GM18505 (cell line): ENCODE measurements around the gene LMO1.

Experiments
- ATAC-seq: cut with Tn5 transposase; IDR thresholded peaks from one replicate; pipeline ENCODE4 v1.9.1; 2021; ENCODE audit not compliant: unreplicated experiment
- POLR2A ChIP-seq: IDR thresholded peaks from 4 replicates; pipeline ENCODE4 v1.6.1; 2011; ENCODE audit warnings: borderline replicate concordance; ENCODE audit not compliant: insufficient read depth, insufficient read length; ENCODE audit errors: extremely low read depth

LMO1 gene

GRCh38 chr11:8194956-8195355, 68.7 kb downstream of the LMO1 start:
- TF ChIP-seq POLR2A = no peak

GRCh38 chr11:8192896-8193209, 70.8 kb downstream of the LMO1 start:
- ATAC-seq = peak; percentile 11
- TF ChIP-seq POLR2A = no peak

More at GRCh38 chr11:8194956-8195355, 68.7 kb downstream of the LMO1 start:
- no peak for ATAC-seq

DNA sequence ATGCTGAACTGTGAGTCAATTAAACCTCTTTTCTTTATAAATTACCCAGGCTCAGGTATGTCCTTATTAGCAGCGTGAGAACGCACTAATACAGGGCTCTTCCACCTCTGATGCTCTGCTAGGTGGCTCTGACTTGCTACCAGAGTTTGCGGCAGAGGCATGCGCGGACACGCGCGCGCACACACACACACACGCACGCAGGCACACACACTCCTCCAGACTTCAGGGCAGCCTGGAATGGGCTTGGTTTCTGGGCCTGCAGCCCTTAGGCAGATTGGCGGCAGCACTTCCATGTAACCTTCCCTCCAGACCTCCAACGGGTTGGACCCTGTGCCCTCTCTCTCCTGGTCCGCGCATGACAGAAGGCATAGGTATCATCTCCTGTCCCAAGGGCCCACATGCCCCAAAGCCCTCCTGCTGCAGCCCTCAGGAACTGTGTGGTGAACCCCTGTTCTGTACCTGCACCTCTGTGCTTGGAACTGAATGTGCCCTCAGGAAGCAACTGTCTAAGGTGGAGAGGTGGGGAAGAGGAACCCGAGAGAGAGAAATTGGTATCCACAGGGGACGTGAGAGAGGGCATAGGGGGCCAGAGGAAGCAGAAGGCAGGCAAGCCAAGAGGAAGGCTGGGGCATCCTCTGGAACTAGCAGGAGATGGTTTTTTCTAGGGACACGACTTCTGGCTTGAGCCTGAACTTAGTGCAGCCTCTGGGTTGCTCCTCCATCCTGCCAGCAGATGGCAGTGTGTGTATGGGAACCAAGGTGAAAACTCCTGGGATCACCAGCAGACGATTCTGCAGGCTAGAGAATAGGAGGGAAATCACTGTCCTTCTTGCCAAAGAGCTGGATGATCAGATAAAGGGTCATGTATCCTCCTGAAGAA, 71.4 kb downstream of the LMO1 start:
- peak; percentile 68 for ATAC-seq

DNA sequence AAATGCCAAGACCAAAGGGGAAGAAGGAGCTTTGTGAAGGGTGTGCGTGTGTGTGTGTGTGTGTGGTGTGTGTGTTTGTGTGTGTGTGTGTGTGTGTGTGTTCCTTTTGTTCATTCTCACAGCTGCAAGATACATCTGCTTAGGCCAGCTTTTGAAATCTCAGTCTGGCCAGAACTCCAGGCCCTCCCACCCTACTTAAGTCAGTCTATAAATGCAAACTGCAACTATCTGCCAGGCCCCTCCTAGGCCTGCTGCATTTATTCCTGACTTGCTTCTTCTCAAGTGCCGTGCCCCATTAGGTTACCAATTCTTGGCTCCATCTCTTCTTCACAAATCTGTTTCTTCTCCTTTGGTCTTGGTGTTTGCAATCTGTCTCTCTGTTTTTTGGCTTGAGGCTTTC, 73.2 kb downstream of the LMO1 start:
- ATAC-seq = no peak

More for the DNA sequence above, 71.4 kb downstream of the LMO1 start:
- TF ChIP-seq POLR2A = no peak

DNA sequence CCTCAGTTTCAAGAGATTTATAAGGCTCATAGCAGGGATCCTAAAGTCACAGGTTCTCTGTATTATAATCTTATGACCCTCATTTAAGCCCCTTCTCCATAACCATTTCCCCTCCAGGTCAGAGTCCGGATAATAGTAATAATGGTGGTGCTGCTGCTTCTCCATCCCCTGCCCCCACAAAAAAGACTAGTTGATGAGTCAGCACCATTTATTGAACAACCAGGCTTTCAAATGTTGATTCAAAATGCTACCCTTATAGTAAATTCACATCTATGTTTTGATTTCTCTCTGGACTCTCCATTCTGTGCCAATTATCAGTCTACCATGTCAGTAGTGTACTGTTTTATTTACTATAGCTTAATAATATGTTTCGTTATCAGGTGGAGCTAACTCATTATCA, 77.2 kb downstream of the LMO1 start:
- ATAC-seq = no peak
- TF ChIP-seq POLR2A = no peak

More for the DNA sequence above, 73.2 kb downstream of the LMO1 start:
- TF ChIP-seq POLR2A = no peak

GRCh38 chr11:8183111-8183510, 80.6 kb downstream of the LMO1 start:
- ATAC-seq = no peak
- no peak for TF ChIP-seq POLR2A

- no peak for TF ChIP-seq POLR2A
- ATAC-seq = no peak
These were observed 83.2 kb downstream of the LMO1 start for GRCh38 chr11:8180469-8180868.

DNA sequence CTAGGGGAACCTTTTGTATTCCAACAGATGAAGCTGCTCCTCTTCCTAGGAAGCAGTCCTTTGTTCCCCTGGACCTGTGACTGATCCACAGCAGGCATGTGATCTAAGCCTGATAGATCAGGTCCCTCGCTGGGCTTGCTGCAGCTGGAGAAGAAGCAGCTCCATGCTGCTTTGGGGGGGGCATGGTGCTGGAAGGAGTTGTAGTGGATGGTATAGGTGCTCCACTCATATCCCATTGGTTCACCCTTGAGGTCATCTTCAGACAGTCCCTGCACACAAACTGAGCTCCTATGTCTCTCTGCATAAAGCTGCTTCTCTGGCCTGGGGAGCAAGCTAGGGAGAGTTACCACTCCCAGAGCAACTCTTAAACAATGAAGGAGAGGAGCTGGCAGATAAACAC, 85.4 kb downstream of the LMO1 start:
- no peak for TF ChIP-seq POLR2A
- ATAC-seq = no peak

GRCh38 chr11:8177136-8177535, 86.5 kb downstream of the LMO1 start:
- TF ChIP-seq POLR2A = no peak
- ATAC-seq = no peak
